NCI-H1436 treated with DMSO at 0.1 percent for 48 hours (cell line): ENCODE results near the gene DDX10.

Experiments used
- DNase-seq: peaks from one replicate; lab custom pipeline; 2025; lab: John Stamatoyannopoulos, UW

The DDX10 gene

DNA sequence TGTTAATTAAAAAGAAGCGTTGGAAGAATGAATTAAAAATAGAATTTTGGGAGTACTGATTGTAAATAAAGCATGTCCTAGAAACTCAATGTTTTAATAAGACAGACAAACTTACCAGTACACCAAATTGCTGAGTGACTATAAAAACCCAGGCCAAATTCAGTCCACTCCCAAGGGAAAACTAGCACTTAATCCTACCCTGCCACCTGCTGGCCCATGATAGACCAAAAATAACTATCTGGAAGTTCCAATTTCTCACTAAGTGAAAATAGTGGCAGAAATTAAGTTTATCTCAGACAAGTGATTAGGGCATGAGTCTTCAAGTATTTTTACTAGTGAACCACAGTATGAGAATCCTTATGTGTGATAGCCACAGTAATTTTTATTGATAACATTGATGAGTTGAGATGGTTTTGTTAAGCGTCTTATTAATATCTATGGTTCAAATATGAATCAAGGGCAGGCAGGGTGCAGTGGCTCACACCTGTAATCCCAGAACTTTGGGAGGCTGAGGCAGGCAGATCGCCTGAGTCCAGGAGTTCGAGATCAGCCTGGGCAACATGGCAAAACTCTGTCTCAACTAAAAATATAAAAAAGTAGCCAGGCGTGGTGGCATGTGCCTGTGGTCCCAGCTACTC, 9.8 kb upstream of the DDX10 start:
- DNase-seq, result no peak

DNA sequence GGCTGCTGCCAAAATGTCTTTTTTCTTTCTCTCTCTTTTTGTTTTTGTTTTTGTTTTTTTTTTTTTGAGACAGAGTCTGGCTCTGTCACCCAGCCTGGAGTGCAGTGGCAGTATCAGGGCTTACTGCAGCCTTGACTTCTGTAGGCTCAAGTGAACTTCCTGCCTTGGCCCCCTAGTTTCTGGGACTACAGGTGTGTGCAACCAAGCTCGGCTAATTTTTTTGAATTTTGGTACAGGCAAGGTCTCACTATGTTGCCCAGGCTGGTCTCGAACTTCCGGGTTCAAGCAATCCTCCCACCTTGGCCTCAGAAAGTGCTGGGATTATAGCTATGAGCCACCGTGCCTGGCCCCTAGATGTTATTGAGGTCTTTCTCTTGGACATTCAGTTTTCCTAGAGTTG, 2.2 kb upstream of the DDX10 start:
- DNase-seq, result no peak

DNA sequence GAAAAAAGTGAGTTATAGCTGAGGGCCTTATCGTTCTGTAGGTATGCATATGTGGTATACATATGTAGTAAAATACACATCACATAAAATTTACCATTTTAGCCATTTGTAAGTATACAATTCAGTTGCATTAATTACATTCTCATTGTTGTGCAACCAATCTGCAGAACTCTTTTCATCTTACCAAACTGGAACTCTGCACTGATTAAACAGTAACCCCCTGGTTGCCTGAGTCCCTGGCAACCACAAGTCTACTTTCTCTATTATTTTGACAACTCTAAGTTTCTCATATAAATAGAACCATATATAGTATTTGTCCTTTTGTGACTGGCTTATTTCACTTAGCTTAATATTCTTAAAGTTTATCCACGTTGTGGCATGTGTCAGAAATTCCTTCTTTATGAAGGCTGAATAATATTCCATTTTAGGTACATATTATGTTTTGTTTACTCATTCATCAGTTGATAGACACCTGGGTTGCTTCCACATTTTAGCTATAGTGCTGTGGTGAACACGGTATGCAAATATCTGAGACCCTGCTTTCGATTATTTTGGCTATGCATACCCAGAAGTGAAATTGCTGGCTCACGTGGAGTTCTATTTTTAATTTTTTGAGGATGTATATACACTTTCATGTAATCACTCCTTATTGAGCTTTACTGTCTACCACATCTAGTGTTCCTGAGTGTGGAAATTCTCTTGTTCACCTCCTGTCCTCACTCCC, 1.6 kb upstream of the DDX10 start:
- no peak for DNase-seq

DNA sequence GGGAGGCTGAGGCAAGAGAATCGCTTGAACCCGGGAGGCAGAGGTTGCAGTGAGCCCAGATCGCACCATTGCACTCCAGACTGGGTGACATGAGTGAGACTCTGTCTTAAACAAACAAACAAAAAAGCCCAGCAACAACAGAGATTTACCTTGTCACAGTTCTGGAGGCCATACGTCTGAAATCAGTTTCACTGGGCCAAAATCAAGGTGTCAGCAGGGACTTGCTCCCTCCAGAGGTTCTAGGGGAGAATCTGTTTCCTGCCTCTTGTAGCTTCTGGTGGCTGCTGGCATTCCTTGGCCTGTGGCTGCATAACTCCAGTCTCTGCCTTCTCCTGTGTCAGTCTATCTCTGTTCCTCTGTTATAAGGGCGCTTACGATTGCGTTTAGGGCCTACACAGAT, 1.5 kb downstream of the DDX10 start:
- DNase-seq, result no peak

DNA sequence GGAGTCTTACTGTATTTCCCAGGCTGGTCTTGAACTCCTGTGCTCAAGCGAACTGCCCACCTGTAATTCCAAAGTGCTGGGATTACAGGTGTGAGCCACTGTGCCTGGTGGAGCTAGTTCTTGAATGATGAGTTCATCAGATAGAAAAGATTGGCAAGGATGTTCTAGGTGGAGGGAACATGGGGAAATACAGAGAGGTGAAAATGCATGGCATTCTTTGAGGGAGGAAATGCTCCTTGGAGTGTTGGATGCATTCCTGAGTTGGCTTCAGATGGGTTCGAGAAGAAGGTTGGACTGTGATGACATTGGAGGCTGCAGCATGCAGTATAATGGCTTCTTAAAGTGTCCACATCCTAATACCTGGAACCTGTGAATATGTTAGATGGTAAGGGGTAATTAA, 4.4 kb downstream of the DDX10 start:
- DNase-seq, result no peak

DNA sequence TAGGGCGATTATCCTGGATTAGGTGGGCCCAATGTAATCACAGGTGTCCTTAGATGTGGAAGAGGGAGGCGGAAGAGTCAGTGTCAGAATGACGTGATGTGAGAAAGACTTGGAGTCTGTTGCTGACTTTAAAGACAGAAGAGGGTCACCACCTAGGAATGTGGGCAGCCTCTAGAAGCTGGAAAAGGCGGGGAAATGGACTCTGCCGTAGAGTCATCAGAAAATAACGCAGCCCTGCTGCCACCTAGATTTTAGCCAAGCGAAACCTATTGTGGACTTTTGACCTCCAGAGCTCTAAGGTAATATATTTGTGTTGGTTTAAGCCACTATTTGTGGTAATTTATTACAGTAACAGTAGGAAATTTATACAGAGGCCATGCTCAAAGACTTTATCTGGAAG, 4.8 kb downstream of the DDX10 start:
- no peak for DNase-seq

DNA sequence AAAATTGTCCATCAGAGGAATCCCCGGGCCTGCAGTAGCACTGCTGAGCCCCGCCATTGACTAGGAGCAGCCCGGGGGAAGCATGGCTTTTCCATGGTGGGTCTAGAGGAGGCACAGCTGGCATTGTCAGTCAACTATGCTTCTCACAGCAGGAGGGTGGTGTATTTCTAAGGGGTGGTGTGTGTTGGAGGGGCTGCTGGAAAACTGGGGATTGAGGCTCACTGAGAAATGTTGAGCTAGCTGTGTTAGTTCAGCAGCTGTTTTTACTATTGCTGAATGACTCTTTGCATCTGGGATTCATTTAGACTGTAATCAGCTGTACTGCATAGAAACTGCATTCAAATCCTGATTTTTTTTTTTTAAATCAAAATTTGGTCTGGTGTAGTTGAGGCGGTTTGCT, 5.6 kb downstream of the DDX10 start:
- DNase-seq, result no peak

DNA sequence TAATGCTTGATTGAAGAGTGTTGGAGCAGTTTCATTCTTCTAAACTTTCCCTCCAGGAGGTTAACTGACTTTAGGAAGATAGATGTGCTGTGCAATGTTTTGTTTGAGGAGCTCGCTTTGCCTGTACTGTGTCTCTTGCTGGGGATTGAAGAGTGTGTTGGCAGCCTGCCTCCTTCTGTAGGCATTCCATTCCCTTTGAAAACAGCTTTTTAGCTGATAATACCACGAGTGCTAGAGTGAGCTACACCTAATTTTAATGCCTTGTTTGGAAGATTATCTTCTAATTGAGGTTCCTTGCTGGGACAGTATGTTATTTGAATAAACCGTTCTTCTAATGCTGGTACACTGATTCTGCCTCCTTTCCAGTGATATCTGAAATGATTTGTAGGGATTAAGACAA, 7.2 kb downstream of the DDX10 start:
- peak; percentile 21 for DNase-seq

DNA sequence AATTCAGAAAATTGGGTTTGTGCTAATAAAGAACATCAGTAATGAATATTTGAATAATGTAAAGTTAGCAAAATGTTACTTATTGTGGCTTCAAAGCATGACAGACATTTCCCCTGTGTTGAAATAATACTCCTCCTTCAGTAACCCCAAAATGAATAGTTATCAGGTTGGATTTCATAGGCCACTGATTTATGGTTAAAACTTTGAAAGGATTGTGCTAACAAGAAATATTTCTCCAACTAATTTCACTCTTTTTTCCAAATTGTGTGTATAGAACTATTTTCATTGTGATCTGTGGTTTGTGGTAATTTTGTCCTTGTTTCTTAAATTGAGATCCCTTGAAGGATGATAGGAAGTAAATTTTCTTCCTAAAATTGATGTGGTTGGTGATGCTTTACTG, 7.9 kb downstream of the DDX10 start:
- no peak for DNase-seq

DNA sequence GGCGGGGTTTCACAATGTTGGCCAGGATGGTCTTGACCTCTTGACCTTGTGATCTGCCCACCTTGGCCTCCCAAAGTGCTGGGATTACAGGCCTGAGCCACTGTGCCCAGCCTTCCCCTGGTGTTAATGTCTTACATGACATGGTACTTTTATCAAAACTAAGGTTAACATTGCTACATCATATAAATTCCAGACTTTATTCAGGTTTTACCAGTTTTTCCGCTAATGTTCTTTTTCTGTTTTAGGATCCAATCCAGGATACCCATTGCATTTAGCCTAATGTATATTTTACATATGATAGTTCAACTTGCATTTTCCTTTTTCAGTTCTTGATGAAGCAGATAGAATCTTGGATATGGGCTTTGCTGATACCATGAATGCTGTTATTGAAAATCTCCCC, 14.2 kb downstream of the DDX10 start:
- no peak for DNase-seq

DNA sequence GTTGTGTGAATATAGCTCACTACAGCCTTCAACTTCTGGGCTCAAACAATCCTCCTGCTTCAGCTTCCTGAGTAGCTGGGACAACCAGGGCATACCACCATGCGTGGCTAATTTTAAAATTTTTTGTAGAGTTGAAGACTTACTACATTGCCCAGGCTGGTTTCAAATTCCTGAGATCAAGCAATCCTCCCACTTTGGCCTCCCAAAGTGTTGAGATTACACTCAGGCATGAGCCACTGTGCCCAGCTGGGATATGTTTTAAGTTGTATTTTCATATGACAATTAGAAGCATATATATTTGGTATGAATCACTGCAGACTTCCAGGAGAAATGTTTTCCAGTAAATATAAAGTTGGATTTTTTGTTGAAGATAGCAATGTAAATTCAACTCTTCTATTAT, 15.4 kb downstream of the DDX10 start:
- DNase-seq, result no peak

DNA sequence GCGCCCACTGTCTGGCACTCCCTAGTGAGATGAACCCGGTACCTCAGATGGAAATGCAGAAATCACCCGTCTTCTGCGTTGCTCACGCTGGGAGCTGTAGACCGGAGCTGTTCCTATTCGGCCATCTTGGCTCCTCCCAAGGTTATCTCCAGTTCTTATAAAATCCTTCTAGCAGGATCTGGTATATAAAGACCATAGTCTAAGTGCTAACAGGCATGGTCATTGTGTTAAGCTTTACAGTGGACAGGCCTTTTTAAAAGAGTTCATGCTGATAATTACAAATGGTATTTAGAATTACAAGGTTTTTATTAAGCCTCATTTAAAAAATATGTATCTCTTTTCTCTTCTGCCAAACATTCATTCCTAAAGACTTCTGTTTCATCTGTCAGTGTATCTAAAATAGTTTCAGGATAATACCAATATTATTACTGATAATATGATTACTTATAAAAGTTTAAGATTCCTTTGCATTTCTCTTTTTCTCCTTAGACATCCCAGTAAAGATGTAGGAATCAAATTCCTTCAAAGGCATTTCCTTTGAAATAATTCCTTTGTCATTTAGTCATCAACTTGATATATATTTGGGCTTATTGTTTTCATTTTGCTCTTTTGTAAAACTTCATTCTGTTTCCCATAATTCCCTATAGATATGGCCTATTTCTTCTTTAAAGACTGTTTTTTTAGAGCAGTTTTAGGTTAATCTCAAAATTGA, 20.7 kb downstream of the DDX10 start:
- DNase-seq, result no peak

DNA sequence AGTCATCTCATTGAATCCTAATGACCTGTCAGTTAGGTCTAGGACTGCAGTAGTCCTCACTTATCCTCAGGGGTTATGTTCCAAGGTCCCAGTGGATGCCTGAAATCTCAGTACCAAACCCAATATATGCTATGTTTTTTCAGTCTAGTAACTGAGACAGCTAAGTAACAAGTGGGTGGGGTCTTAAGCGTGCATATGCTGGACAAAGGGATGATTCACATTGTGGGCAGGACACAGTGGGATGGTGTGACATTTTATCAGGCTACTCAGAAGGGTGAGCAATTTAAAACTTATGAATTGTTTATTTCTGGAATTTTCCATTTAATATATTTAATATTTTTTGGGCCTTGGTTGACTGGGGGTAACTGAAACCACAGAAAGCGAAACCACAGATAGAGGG, 29.0 kb downstream of the DDX10 start:
- no peak for DNase-seq

DNA sequence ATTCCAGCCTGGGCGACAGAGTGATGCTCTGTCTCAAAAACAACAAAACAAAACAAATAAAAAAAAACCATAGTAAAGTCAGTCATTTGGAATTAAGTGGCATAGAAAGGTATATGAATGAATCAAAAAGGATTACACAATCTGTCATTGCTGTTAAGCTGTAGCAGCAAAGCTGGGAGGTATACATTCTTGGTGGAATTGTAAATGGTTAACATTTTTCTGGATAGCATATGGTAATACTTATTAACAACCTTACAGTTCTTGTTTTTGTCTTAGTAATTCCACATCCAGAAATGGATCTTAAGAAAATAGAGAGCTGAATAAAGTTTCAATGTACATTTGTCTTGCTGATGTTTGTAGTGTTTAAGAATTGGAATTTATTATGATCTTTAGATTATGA, 30.0 kb downstream of the DDX10 start:
- no peak for DNase-seq

DNA sequence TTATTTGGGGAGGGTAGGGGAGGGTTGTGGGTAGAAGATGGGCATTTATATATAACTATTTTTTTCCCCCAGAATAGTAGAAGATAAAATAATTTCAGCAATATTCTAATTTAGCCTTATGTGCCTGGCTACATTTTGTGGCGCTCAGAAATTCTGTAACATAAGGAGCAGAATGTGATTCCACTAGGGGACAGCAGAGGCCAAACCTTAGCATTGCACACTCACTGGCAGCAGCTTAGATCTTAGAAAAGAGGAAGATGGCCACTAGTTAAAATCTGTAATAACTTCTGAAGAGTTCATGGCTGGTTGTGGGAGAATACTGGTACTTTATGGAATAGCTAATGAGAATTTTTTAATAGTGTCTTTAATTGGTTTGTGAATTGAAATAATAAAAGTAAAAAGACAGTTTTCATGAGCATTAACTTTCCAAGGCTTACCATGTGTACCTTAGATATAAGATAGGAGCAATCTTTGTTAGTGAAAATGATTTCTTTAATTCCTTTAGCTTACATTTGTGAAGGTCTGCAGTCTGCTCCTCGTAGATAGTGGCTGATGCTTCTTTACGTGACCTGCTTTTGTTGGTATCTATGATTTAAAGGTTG, 33.1 kb downstream of the DDX10 start:
- no peak for DNase-seq

DNA sequence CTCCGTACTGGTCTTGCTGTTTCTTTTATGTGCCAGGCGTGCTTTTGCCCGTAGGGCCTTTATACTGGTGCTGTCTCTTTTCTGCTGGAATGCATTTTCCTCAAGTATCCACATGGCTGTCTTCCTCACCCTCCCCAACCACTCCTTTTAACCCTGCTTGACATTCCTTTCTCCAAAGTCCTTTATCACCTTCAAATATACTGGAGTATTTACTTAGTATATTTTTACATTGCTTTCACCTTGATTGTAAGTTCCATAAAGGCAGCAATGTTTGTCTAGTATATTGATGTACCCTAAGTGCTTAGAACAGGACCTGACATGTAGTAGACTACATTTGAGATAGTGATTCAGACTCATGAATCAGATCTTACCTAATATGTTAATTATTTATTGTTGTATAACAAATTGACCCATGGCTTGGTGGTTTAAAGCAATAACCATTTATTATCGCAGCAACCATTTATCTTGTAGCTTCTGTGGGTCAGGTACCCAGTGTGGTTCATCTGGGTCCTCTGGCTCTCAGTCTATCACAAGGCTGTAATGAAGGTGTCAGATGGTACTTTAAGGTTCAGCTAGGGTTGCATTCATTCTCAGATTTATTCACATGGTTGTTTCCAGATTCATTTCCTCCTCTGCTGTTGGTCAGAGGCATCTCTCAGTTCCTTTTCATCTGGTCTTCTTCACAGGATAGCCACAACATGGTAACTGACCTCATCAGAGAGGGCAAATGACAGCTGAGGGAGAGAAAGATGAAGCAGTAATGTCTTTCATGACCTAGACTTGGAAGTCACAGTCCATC, 34.2 kb downstream of the DDX10 start:
- DNase-seq, result no peak

DNA sequence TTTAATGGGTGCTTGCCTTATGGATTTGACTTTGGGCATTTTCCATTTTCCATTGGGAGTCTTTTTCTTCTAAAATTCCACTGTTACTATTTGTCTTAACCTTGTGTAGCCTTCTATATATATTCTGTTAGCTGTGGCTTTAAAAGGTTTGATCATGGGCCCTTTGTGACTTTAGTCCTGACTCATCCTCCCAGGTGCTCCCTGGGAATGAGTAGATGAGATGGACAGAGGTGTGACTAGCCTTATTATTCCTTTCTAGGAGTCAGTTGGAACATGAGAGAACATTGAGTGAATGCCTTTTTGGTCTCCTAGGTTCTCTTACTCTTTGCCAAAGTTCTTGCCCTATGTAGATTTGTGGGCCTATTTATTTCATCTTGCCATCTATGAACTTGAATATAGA, 39.0 kb downstream of the DDX10 start:
- no peak for DNase-seq

DNA sequence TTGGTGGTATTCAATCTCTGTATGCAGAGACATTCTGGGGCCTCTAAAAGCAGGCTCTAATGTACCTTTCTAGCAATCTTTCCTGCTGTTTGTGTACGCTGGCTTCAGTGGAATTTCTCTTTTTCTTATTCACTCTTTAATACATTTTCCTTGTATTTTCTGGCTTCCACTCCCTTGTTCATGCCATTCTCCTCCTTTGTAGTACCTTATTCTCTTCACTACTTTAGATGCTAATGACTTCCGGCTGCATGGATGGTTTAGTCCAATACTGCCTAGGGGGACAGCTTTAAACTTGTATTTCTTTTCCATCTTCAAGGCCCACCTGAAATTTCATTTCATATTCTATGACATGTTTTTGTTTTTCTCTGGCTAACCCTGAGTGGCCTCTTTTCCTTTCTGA, 40.2 kb downstream of the DDX10 start:
- no peak for DNase-seq

DNA sequence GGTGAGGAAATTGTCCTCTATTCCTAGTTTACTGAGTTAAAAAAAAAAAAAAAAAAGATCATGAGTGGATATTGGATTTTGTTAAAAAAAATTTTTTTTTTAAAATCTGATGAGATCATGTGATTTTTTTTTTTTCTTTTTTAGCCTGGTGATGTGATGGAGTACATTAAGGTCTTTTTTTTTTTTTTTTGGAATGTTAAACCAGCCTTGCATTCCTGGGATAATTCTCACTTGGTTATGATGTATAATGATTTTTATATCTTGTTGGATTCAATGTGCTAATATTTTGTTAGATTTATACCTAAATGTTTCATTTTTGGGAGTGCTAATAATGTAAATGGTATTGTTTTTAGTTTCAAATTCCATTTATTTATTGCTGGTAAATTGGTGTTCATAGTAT, 43.3 kb downstream of the DDX10 start:
- no peak for DNase-seq

DNA sequence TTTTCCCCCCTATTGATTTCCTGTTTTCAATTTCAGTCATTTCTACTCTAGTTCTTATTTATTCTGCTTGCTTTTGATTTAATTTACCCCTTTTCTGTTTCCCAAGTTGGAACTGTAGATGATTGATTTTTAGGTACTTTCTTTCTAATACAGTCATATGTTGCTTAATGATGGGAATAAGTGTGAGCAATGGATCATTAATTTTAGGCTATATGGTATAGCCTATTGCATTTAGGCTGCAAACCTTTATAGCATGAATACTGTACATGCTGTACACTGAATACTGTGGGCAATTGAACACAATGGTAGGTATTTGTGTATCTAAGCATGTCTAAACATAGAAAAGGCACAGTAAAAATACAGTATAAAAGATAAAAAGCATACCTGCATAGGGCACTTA, 44.9 kb downstream of the DDX10 start:
- DNase-seq, result no peak

DNA sequence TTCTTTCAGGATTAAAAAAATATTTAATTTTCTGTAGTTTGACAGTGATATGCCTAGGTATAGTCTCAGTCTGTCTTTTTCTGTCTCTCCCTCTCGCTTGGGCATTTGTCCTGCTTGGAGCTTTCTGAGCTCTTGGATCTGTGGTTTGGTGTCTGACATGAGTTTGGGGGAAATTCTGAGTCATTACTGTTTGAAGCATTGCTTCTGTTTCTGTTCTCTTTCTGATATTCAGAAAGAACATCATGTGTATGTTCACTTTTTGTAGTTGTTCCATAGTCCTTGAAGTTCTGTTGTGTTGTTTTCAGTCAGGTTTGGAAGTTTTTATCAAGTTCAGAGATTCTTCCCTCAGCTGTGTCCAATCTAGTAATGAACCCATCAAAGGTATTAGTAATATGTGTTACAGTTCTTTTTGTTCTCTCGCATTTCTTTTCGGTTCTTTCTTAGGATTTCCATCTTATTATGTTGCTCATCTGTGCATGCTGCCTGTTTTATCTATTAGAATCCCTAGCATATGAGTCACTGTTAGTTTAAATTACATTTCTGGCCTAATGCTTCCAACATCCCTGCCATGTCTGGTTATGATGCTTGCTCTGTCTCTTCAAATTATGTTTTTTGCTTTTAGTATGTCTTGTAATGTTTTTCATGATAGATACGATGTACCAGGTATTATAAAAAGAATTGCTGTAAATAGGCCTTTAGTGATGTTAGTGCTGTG, 48.4 kb downstream of the DDX10 start:
- no peak for DNase-seq

DNA sequence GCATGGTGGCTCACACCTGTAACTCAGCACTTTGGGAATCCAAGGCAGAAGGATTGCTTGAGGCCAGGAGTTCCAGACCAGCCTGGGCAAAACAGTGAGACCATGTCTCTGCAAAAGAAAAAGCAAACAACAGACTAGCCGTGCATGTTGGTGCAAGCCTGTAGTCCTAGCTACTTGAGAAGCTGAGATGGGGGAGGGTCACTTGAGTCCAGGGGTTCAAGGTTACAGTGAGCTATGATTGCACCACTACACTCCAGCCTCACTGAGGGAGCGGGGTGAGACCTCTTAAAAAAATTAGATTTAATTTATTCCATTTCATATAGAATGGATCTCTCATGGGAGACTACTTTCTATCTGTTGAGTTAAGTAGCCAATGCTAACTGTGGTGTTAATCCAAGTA, 50.4 kb downstream of the DDX10 start:
- no peak for DNase-seq
